HEK293 (cell line): ENCODE results near the gene TACC2.

Experiments
- CTCF ChIA-PET: fragments of 350-600 bp; formaldehyde crosslinking; extraction: SDS; loops from one replicate; lab custom pipeline; 2021; ENCODE audit warnings: antibody characterized with exemption; lab: Yijun Ruan, JAX
- POLR2A ChIA-PET: fragments of 300-600 bp; formaldehyde crosslinking; extraction: SDS; loops from one replicate; lab custom pipeline; 2020; ENCODE audit warnings: antibody characterized with exemption, inconsistent platforms; lab: Yijun Ruan, JAX
- H3K27ac ChIP-seq: fragments of 200-500 bp; sonication (Bioruptor generic); 2 replicates; pipeline ENCODE4 v1.5.1; 2014; ENCODE audit warnings: low read depth, low read length, control low read depth, inconsistent platforms; ENCODE audit errors: extremely low read depth
- H3K36me3 ChIP-seq, 2 experiments: fragments of 200-500 bp in 1 of 2; sonication (Bioruptor generic) in 1 of 2; 1 replicate in 1 of 2; 2 replicates in 1 of 2; pipeline ENCODE4 v1.5.1; 2014 to 2017; ENCODE audit warnings: inconsistent platforms in 2 of 2, low read length in 2 of 2; ENCODE audit not compliant: control insufficient read depth in 2 of 2, insufficient read depth in 1 of 2
- H3K4me1 ChIP-seq: fragments of 200-500 bp; sonication (Bioruptor generic); 2 replicates; pipeline ENCODE4 v1.5.1; 2014; ENCODE audit warnings: mild to moderate bottlenecking, low read length, inconsistent platforms; ENCODE audit not compliant: control insufficient read depth, insufficient read depth
- H3K4me3 ChIP-seq: 2 replicates; pipeline ENCODE4 v1.5.1; 2011; ENCODE audit warnings: low read depth, mild to moderate bottlenecking, control low read depth, low read length, moderate library complexity
- H3K9me3 ChIP-seq: fragments of 200-500 bp; sonication (Bioruptor generic); 2 replicates; pipeline ENCODE4 v1.5.1; 2014; ENCODE audit warnings: low read depth, low read length, inconsistent platforms; ENCODE audit not compliant: control insufficient read depth, insufficient read depth
- BCL6B ChIP-seq: fragments of 450-650 bp; formaldehyde crosslinking; IDR thresholded peaks from 2 replicates; pipeline ENCODE4 v1.5.1; 2017; ENCODE audit warnings: missing biosample characterization, missing genetic modification characterization
- ELK4 ChIP-seq: IDR thresholded peaks from 2 replicates; pipeline ENCODE4 v1.6.1; 2011; ENCODE audit warnings: mild to moderate bottlenecking, low read depth, low read length, borderline replicate concordance
- MZF1 ChIP-seq: fragments of 450-650 bp; formaldehyde crosslinking; IDR thresholded peaks from 2 replicates; pipeline ENCODE4 v1.5.1; 2017; ENCODE audit warnings: missing biosample characterization, missing genetic modification characterization, borderline replicate concordance
- OVOL3 ChIP-seq: fragments of 450-650 bp; formaldehyde crosslinking; IDR thresholded peaks from 2 replicates; pipeline ENCODE4 v1.5.1; 2016; ENCODE audit warnings: missing biosample characterization, missing genetic modification characterization
- PBX3 ChIP-seq: sonication (generic); formaldehyde crosslinking; IDR thresholded peaks from 2 replicates; pipeline ENCODE4 v1.8.1; 2022; ENCODE audit warnings: mild to moderate bottlenecking, moderate library complexity, missing genetic modification reagents
- PRDM6 ChIP-seq: fragments of 450-650 bp; formaldehyde crosslinking; IDR thresholded peaks from 2 replicates; pipeline ENCODE4 v1.5.1; 2017; ENCODE audit warnings: missing biosample characterization, missing genetic modification characterization
- SP7 ChIP-seq: fragments of 450-650 bp; formaldehyde crosslinking; IDR thresholded peaks from 2 replicates; pipeline ENCODE4 v1.5.1; 2016; ENCODE audit warnings: missing biosample characterization, missing genetic modification characterization
- ZNF121 ChIP-seq: fragments of 450-650 bp; formaldehyde crosslinking; IDR thresholded peaks from 2 replicates; pipeline ENCODE4 v1.5.1; 2016; ENCODE audit warnings: missing biosample characterization, missing genetic modification characterization
- ZNF248 ChIP-seq: fragments of 450-650 bp; formaldehyde crosslinking; IDR thresholded peaks from 2 replicates; pipeline ENCODE4 v1.5.1; 2017; ENCODE audit warnings: missing biosample characterization, missing genetic modification characterization
- ZNF280D ChIP-seq: fragments of 450-650 bp; formaldehyde crosslinking; IDR thresholded peaks from 2 replicates; pipeline ENCODE4 v1.5.1; 2016; ENCODE audit warnings: missing biosample characterization, missing genetic modification characterization
- ZNF302 ChIP-seq: fragments of 450-650 bp; formaldehyde crosslinking; IDR thresholded peaks from 2 replicates; pipeline ENCODE4 v1.5.1; 2016; ENCODE audit warnings: missing biosample characterization, missing genetic modification characterization, low read depth
- ZNF311 ChIP-seq: fragments of 450-650 bp; formaldehyde crosslinking; IDR thresholded peaks from 2 replicates; pipeline ENCODE4 v1.5.1; 2017; ENCODE audit warnings: missing biosample characterization, missing genetic modification characterization, borderline replicate concordance
- ZNF473 ChIP-seq: fragments of 450-650 bp; formaldehyde crosslinking; IDR thresholded peaks from 2 replicates; pipeline ENCODE4 v1.5.1; 2017; ENCODE audit warnings: missing biosample characterization, missing genetic modification characterization
- ZNF529 ChIP-seq: fragments of 450-650 bp; formaldehyde crosslinking; IDR thresholded peaks from 2 replicates; pipeline ENCODE4 v1.5.1; 2017; ENCODE audit warnings: missing genetic modification characterization, missing biosample characterization; ENCODE audit not compliant: insufficient replicate concordance
- ZNF530 ChIP-seq: fragments of 450-650 bp; formaldehyde crosslinking; IDR thresholded peaks from 2 replicates; pipeline ENCODE4 v1.5.1; 2016; ENCODE audit warnings: low read depth, missing biosample characterization, missing genetic modification characterization
- ZNF585B ChIP-seq: fragments of 450-650 bp; formaldehyde crosslinking; IDR thresholded peaks from 2 replicates; pipeline ENCODE4 v1.5.1; 2016; ENCODE audit warnings: missing biosample characterization, missing genetic modification characterization
- ZNF645 ChIP-seq: fragments of 450-650 bp; formaldehyde crosslinking; IDR thresholded peaks from 2 replicates; pipeline ENCODE4; 2016; ENCODE audit warnings: missing biosample characterization, missing genetic modification characterization

TACC2 gene

GRCh38 chr10:122225330-122225729, 236.4 kb downstream of the TACC2 start:
- H3K4me1 ChIP-seq = no peaks in the 10 kb centered on the region
- H3K4me3 ChIP-seq = no peak overlapping the region
- POLR2A ChIA-PET = no interaction called here
- no peaks in the 10 kb centered on the region for H3K9me3 ChIP-seq
- CTCF ChIA-PET = no interaction called here
- no peak overlapping the region for H3K27ac ChIP-seq
- H3K36me3 ChIP-seq = peaks cover 0 to 28% of the 10 kb centered on the region in 2 experiments; a peak in 2 of 3 replicates
- no peak for TF ChIP-seq SP7 (tag by site-specific recombination)
- TF ChIP-seq MZF1 = no peak
- TF ChIP-seq ZNF280D (tag by site-specific recombination) = no peak
- TF ChIP-seq ELK4 = no peak
- TF ChIP-seq BCL6B (tag by site-specific recombination) = no peak
- no peak for TF ChIP-seq PBX3 (CRISPR knock-in tag)
- no peak for TF ChIP-seq ZNF529 (tag by site-specific recombination)
- no peak for TF ChIP-seq OVOL3
- TF ChIP-seq ZNF302 (tag by site-specific recombination) = no peak
- no peak for TF ChIP-seq ZNF585B (tag by site-specific recombination)
- TF ChIP-seq ZNF645 (tag by site-specific recombination) = no peak
- TF ChIP-seq ZNF121 (tag by site-specific recombination) = no peak
- TF ChIP-seq ZNF530 = no peak
- no peak for TF ChIP-seq ZNF248 (tag by site-specific recombination)
- no peak for TF ChIP-seq PRDM6 (tag by site-specific recombination)
- no peak for TF ChIP-seq ZNF311 (tag by site-specific recombination)
- TF ChIP-seq ZNF473 (tag by site-specific recombination) = no peak
- TF ChIP-seq, all 188 proteins: peak for 0
